ENCODE measurements around the gene SYT15.
"Not testable (repeated sequence)": the region's sequence is repeated elsewhere in the genome, so short reads cannot be mapped to it uniquely, and the experiment has no call there.

SYT15 gene

GRCh38 chr10:46600516-46600915 is 21.6 kb downstream of the SYT15 start:
- H3K4me1 ChIP-seq (ENCODE audit: control insufficient read depth, insufficient read depth, low read length); H3K4me3 ChIP-seq (ENCODE audit: low read length in 2 of 2); H3K27me3 ChIP-seq (ENCODE audit: control insufficient read depth in 1 of 2, insufficient read depth in 2 of 2, low read length in 2 of 2); H3K9ac ChIP-seq (ENCODE audit: low read length in 2 of 2); H3K36me3 ChIP-seq (ENCODE audit: control insufficient read depth in 2 of 2, insufficient read depth in 2 of 2, low read length in 2 of 2); H3K27ac ChIP-seq (ENCODE audit: low read length); H3K9me3 ChIP-seq (ENCODE audit: control insufficient read depth in 2 of 2, low read length in 2 of 2): not testable (repeated sequence)

- not testable (repeated sequence) for H3K9ac ChIP-seq (ENCODE audit: low read length in 2 of 2); H3K4me1 ChIP-seq (ENCODE audit: control insufficient read depth, insufficient read depth, low read length); H3K4me3 ChIP-seq (ENCODE audit: low read length in 2 of 2); H3K9me3 ChIP-seq (ENCODE audit: control insufficient read depth in 2 of 2, low read length in 2 of 2); H3K36me3 ChIP-seq (ENCODE audit: control insufficient read depth in 2 of 2, insufficient read depth in 2 of 2, low read length in 2 of 2); H3K27ac ChIP-seq (ENCODE audit: low read length); H3K27me3 ChIP-seq (ENCODE audit: control insufficient read depth in 1 of 2, insufficient read depth in 2 of 2, low read length in 2 of 2)
Observed at GRCh38 chr10:46615540-46615939, 36.6 kb downstream of the SYT15 start.

- H3K27me3 ChIP-seq (ENCODE audit: control insufficient read depth in 1 of 2, insufficient read depth in 2 of 2, low read length in 2 of 2); H3K9ac ChIP-seq (ENCODE audit: low read length in 2 of 2); H3K36me3 ChIP-seq (ENCODE audit: control insufficient read depth in 2 of 2, insufficient read depth in 2 of 2, low read length in 2 of 2); H3K4me3 ChIP-seq (ENCODE audit: low read length in 2 of 2); H3K9me3 ChIP-seq (ENCODE audit: control insufficient read depth in 2 of 2, low read length in 2 of 2); H3K4me1 ChIP-seq (ENCODE audit: control insufficient read depth, insufficient read depth, low read length); H3K27ac ChIP-seq (ENCODE audit: low read length): not testable (repeated sequence)
Observed at GRCh38 chr10:46616227-46616626, 37.3 kb downstream of the SYT15 start.

GRCh38 chr10:46617134-46617533 is 38.2 kb downstream of the SYT15 start:
- not testable (repeated sequence) for H3K36me3 ChIP-seq (ENCODE audit: control insufficient read depth in 2 of 2, insufficient read depth in 2 of 2, low read length in 2 of 2); H3K27me3 ChIP-seq (ENCODE audit: control insufficient read depth in 1 of 2, insufficient read depth in 2 of 2, low read length in 2 of 2); H3K4me1 ChIP-seq (ENCODE audit: control insufficient read depth, insufficient read depth, low read length); H3K9ac ChIP-seq (ENCODE audit: low read length in 2 of 2); H3K27ac ChIP-seq (ENCODE audit: low read length); H3K9me3 ChIP-seq (ENCODE audit: control insufficient read depth in 2 of 2, low read length in 2 of 2); H3K4me3 ChIP-seq (ENCODE audit: low read length in 2 of 2)

- H3K27ac ChIP-seq (ENCODE audit: low read length); H3K27me3 ChIP-seq (ENCODE audit: control insufficient read depth in 1 of 2, insufficient read depth in 2 of 2, low read length in 2 of 2); H3K36me3 ChIP-seq (ENCODE audit: control insufficient read depth in 2 of 2, insufficient read depth in 2 of 2, low read length in 2 of 2); H3K4me3 ChIP-seq (ENCODE audit: low read length in 2 of 2); H3K4me1 ChIP-seq (ENCODE audit: control insufficient read depth, insufficient read depth, low read length); H3K9ac ChIP-seq (ENCODE audit: low read length in 2 of 2); H3K9me3 ChIP-seq (ENCODE audit: control insufficient read depth in 2 of 2, low read length in 2 of 2): not testable (repeated sequence)
Observed at GRCh38 chr10:46617913-46618312, 39.0 kb downstream of the SYT15 start.

GRCh38 chr10:46623899-46624654 is 45.1 kb downstream of the SYT15 start:
- not testable (repeated sequence) for H3K9me3 ChIP-seq (ENCODE audit: control insufficient read depth in 2 of 2, low read length in 2 of 2); H3K4me1 ChIP-seq (ENCODE audit: control insufficient read depth, insufficient read depth, low read length); H3K4me3 ChIP-seq (ENCODE audit: low read length in 2 of 2); H3K27me3 ChIP-seq (ENCODE audit: control insufficient read depth in 1 of 2, insufficient read depth in 2 of 2, low read length in 2 of 2); H3K36me3 ChIP-seq (ENCODE audit: control insufficient read depth in 2 of 2, insufficient read depth in 2 of 2, low read length in 2 of 2); H3K27ac ChIP-seq (ENCODE audit: low read length); H3K9ac ChIP-seq (ENCODE audit: low read length in 2 of 2)

GRCh38 chr10:46629805-46630204 is 50.9 kb downstream of the SYT15 start:
- not testable (repeated sequence) for H3K36me3 ChIP-seq (ENCODE audit: control insufficient read depth in 2 of 2, insufficient read depth in 2 of 2, low read length in 2 of 2); H3K9ac ChIP-seq (ENCODE audit: low read length in 2 of 2); H3K27me3 ChIP-seq (ENCODE audit: control insufficient read depth in 1 of 2, insufficient read depth in 2 of 2, low read length in 2 of 2); H3K9me3 ChIP-seq (ENCODE audit: control insufficient read depth in 2 of 2, low read length in 2 of 2); H3K4me1 ChIP-seq (ENCODE audit: control insufficient read depth, insufficient read depth, low read length); H3K4me3 ChIP-seq (ENCODE audit: low read length in 2 of 2); H3K27ac ChIP-seq (ENCODE audit: low read length)

GRCh38 chr10:46630816-46631215 is 51.9 kb downstream of the SYT15 start:
- not testable (repeated sequence) for H3K9ac ChIP-seq (ENCODE audit: low read length in 2 of 2); H3K27me3 ChIP-seq (ENCODE audit: control insufficient read depth in 1 of 2, insufficient read depth in 2 of 2, low read length in 2 of 2); H3K4me3 ChIP-seq (ENCODE audit: low read length in 2 of 2); H3K4me1 ChIP-seq (ENCODE audit: control insufficient read depth, insufficient read depth, low read length); H3K9me3 ChIP-seq (ENCODE audit: control insufficient read depth in 2 of 2, low read length in 2 of 2); H3K27ac ChIP-seq (ENCODE audit: low read length); H3K36me3 ChIP-seq (ENCODE audit: control insufficient read depth in 2 of 2, insufficient read depth in 2 of 2, low read length in 2 of 2)

GRCh38 chr10:46631683-46632082 is 52.8 kb downstream of the SYT15 start:
- not testable (repeated sequence) for H3K27me3 ChIP-seq (ENCODE audit: control insufficient read depth in 1 of 2, insufficient read depth in 2 of 2, low read length in 2 of 2); H3K4me1 ChIP-seq (ENCODE audit: control insufficient read depth, insufficient read depth, low read length); H3K36me3 ChIP-seq (ENCODE audit: control insufficient read depth in 2 of 2, insufficient read depth in 2 of 2, low read length in 2 of 2); H3K9me3 ChIP-seq (ENCODE audit: control insufficient read depth in 2 of 2, low read length in 2 of 2); H3K27ac ChIP-seq (ENCODE audit: low read length); H3K9ac ChIP-seq (ENCODE audit: low read length in 2 of 2); H3K4me3 ChIP-seq (ENCODE audit: low read length in 2 of 2)

- not testable (repeated sequence) for H3K9me3 ChIP-seq (ENCODE audit: control insufficient read depth in 2 of 2, low read length in 2 of 2); H3K36me3 ChIP-seq (ENCODE audit: control insufficient read depth in 2 of 2, insufficient read depth in 2 of 2, low read length in 2 of 2); H3K9ac ChIP-seq (ENCODE audit: low read length in 2 of 2); H3K4me1 ChIP-seq (ENCODE audit: control insufficient read depth, insufficient read depth, low read length); H3K27me3 ChIP-seq (ENCODE audit: control insufficient read depth in 1 of 2, insufficient read depth in 2 of 2, low read length in 2 of 2); H3K27ac ChIP-seq (ENCODE audit: low read length)
- peak overlapping the region in 1 of 2 donors; percentile 35 for H3K4me3 ChIP-seq (ENCODE audit: low read length in 2 of 2)
Observed at GRCh38 chr10:46634698-46635097, 55.8 kb downstream of the SYT15 start.

GRCh38 chr10:46635364-46635959 is 56.5 kb downstream of the SYT15 start:
- not testable (repeated sequence) for H3K27ac ChIP-seq (ENCODE audit: low read length); H3K9me3 ChIP-seq (ENCODE audit: control insufficient read depth in 2 of 2, low read length in 2 of 2); H3K36me3 ChIP-seq (ENCODE audit: control insufficient read depth in 2 of 2, insufficient read depth in 2 of 2, low read length in 2 of 2); H3K9ac ChIP-seq (ENCODE audit: low read length in 2 of 2); H3K4me1 ChIP-seq (ENCODE audit: control insufficient read depth, insufficient read depth, low read length); H3K27me3 ChIP-seq (ENCODE audit: control insufficient read depth in 1 of 2, insufficient read depth in 2 of 2, low read length in 2 of 2)
- peak overlapping the region in 1 of 2 donors; percentile 61 for H3K4me3 ChIP-seq (ENCODE audit: low read length in 2 of 2)
